Astrocyte (in vitro differentiated cells and primary cell): ENCODE data around the gene RMND5B.

Experiments used
- CTCF ChIP-seq: IDR thresholded peaks from 2 replicates; pipeline ENCODE4 v1.5.1; 2011; ENCODE audit warnings: low read depth, mild to moderate bottlenecking, inconsistent platforms, low read length, moderate library complexity; ENCODE audit not compliant: insufficient read depth
- EZH2 ChIP-seq: IDR thresholded peaks from 2 replicates; pipeline ENCODE4 v1.6.1; 2012; ENCODE audit warnings: mild to moderate bottlenecking, low read length, inconsistent platforms; ENCODE audit not compliant: insufficient read depth

- TF ChIP-seq CTCF: no peak
- no peak for TF ChIP-seq EZH2
Measured at GRCh38 chr5:178106556-178107239, 24.1 kb upstream of the RMND5B start.
